Spleen (tissue), 11 donors: ENCODE data around the gene MAST2. TPM values are rescaled to one million over a fixed set of nuclear protein-coding genes. Genes with fewer than 3 reads are reported as not detected.

Source experiments
- DNase-seq: peaks from one replicate; pipeline ENCODE4 v3.0.0-alpha.2; 2020
- H3K27ac ChIP-seq, 8 donors: fragments of 200-600 bp; sonication (generic) in 7 of 8; 1 replicate in 4 of 8; 2 replicates in 4 of 8; pipeline versions ENCODE4 v1.5.0 to v1.8.0; 2016 to 2021; ENCODE audit warnings: inconsistent platforms in 4 of 8, mild to moderate bottlenecking in 4 of 8, moderate library complexity in 1 of 8
- H3K27me3 ChIP-seq, 7 donors: fragments of 200-600 bp; sonication (generic) in 6 of 7; replicated peaks in 1 of 7; 1 replicate in 4 of 7; 2 replicates in 3 of 7; pipeline versions ENCODE4 v1.5.0 to v1.8.0; 2016 to 2021; ENCODE audit warnings: inconsistent platforms in 3 of 7, mild to moderate bottlenecking in 1 of 7
- H3K36me3 ChIP-seq, 6 donors: fragments of 200-600 bp; sonication (generic) in 5 of 6; 1 replicate in 4 of 6; 2 replicates in 2 of 6; pipeline versions ENCODE4 v1.5.0 to v1.8.0; 2016 to 2021; ENCODE audit warnings: inconsistent platforms in 2 of 6
- H3K4me1 ChIP-seq, 6 donors: fragments of 200-600 bp; sonication (generic) in 5 of 6; 1 replicate in 3 of 6; 2 replicates in 3 of 6; pipeline versions ENCODE4 v1.5.0 to v1.8.0; 2016 to 2021; ENCODE audit warnings: inconsistent platforms in 3 of 6
- H3K4me3 ChIP-seq, 8 donors: fragments of 200-600 bp; sonication (generic) in 7 of 8; 1 replicate in 4 of 8; 2 replicates in 4 of 8; pipeline versions ENCODE4 v1.5.0 to v1.8.0; 2016 to 2021; ENCODE audit warnings: inconsistent platforms in 4 of 8, mild to moderate bottlenecking in 4 of 8, moderate library complexity in 2 of 8
- H3K9me3 ChIP-seq, 8 donors: fragments of 200-600 bp; sonication (generic) in 7 of 8; 1 replicate in 4 of 8; 2 replicates in 4 of 8; pipeline versions ENCODE4 v1.5.0 to v1.8.0; 2016 to 2021; ENCODE audit warnings: inconsistent platforms in 4 of 8
- CTCF ChIP-seq, 11 experiments: fragments of 200-600 bp in 7 of 11; fragments of 450-650 bp in 4 of 11; sonication (generic) in 4 of 11; IDR thresholded peaks in 8 of 11; conservative IDR thresholded peaks in 3 of 11; 1 replicate in 7 of 11; 2 replicates in 4 of 11; pipeline versions ENCODE4 v1.4.0 to v1.8.0; 2016 to 2021; ENCODE audit warnings: antibody characterized with exemption in 11 of 11, inconsistent platforms in 4 of 11, mild to moderate bottlenecking in 1 of 11
- POLR2A ChIP-seq, 3 donors: fragments of 450-650 bp; IDR thresholded peaks; one replicate each; pipeline ENCODE4 v1.5.1; 2017; ENCODE audit warnings: antibody characterized with exemption in 3 of 3, mild to moderate bottlenecking in 1 of 3
- POLR2AphosphoS5 ChIP-seq, 3 donors: sonication (generic); formaldehyde crosslinking; IDR thresholded peaks; one replicate each; pipeline ENCODE4 v1.5.1; 2017; ENCODE audit warnings: antibody characterized with exemption in 3 of 3
- WGBS, 5 donors: extraction: QIAGEN DNeasy Blood & Tissue Kit in 3 of 5; methylation state at CpG; one replicate each; pipeline versions ENCODE4 v1.1.5 to v1.1.7; 2013 to 2018; 5-methylcytosine and 5-hydroxymethylcytosine counted together
- intact Hi-C: fragments of 100-400 bp; cut with DNase I; formaldehyde crosslinking; loops from one replicate; pipeline ENCODE4 v1.15.0; 2023; ENCODE audit warnings: low total_unique reads
- polyA plus RNA-seq, 3 donors: library from polyadenylated mRNA; stranded (reverse); fragments of 200-250 nt; gene quantifications; one replicate each; pipeline ENCODE4 v1.2.1, GENCODE V29; 2013
- total RNA-seq, 7 donors: library from RNA; depleted of rRNA in 3 of 7; stranded (reverse); fragments of >200 nt in 3 of 7; fragmentation: NEBNext Ultra II Directional in 4 of 7; extraction: Animal tissue kit (Norgen Biotek cat#: 25700) in 4 of 7; gene quantifications; one replicate each; pipeline versions ENCODE4 v1.1.0 to v1.2.1, GENCODE V29; 2016 to 2021
- donor health status: healthy with polysubstance abuse.
- donor health status: DM: no; HTN: no; CAD: no; lungs with moderate emphysema.
- donor health status: DM: no; HTN: no; CAD: no.
- donor health status: Bipolar disorder and iron deficiency.
- donor health status: healthy.
- donor health status: DM: no; HTN: no; CAD: no.
- donor health status: DM: yes; HTN: yes; CAD: no.

MAST2 gene
- total and polyA plus RNA-seq, 10 donors, result 3.6 to 19.4 (median 12.9) TPM

GRCh38 chr1:45971335-45971734 is 167.9 kb downstream of the MAST2 start:
- intact Hi-C loops, result no loop called here
- DNase-seq, result no peak
- H3K27ac ChIP-seq, result no peak overlapping the region
- peaks cover 0 to 16% (median 3%) of the 10 kb centered on the region in 6 donors for H3K36me3 ChIP-seq
- H3K4me1 ChIP-seq, result no peaks in the 10 kb centered on the region
- no peaks in the 10 kb centered on the region for H3K27me3 ChIP-seq
- no peak for TF ChIP-seq POLR2A (IDR thresholded peaks at IDR 0.05)
- no peak for TF ChIP-seq CTCF (IDR thresholded peaks at IDR 0.05 in 8 of 11, conservative IDR thresholded peaks at IDR 0.05 in 3 of 11)
- H3K4me3 ChIP-seq, result no peak overlapping the region
- no peaks in the 10 kb centered on the region for H3K9me3 ChIP-seq
- 80 to 98% (median 82%) methylated on average over 3 of the region's 3 CpGs for WGBS, 5 donors

DNA sequence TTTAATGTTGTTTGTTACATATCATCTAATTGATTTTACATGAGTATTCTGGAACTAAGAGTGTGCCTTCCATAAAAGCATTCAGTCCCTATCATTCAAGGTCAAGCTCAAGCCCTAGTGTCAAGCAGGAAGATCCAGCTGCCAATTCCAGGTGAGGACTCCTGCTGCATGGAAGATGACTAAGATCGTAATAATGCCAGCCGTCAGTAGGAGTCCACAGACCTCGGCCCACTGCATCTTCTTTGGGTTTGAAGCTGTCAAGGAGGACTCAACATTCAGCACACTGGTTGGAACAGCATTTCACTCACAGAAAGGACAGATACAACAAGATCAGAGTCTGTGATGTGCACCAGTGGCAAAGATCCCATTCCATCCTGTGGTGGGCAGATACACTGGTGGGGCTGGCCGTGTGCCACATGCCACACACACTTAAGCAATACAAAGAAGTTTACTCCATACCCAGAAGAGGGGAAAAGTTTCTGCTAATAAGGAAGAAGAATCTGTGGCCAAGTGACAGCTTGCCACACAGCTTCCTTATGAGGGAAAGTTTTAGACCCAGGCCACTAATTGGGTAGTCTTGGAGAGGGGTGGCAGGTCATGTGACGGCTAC is 168.6 kb downstream of the MAST2 start:
- H3K4me1 ChIP-seq, result no peaks in the 10 kb centered on the region
- DNase-seq, result no peak
- H3K27ac ChIP-seq, result no peak overlapping the region
- peaks cover 0 to 16% (median 3%) of the 10 kb centered on the region in 6 donors for H3K36me3 ChIP-seq
- no peak overlapping the region for H3K4me3 ChIP-seq
- no peaks in the 10 kb centered on the region for H3K9me3 ChIP-seq
- no peaks in the 10 kb centered on the region for H3K27me3 ChIP-seq
- no peak for TF ChIP-seq POLR2AphosphoS5 (IDR thresholded peaks at IDR 0.05)
- no peak for TF ChIP-seq POLR2A (IDR thresholded peaks at IDR 0.05)
- no peak for TF ChIP-seq CTCF (IDR thresholded peaks at IDR 0.05 in 8 of 11, conservative IDR thresholded peaks at IDR 0.05 in 3 of 11)
- WGBS, 5 donors, result 77 to 91% (median 87%) methylated on average over 5 of the region's 5 CpGs
- intact Hi-C loops, result no loop called here

DNA sequence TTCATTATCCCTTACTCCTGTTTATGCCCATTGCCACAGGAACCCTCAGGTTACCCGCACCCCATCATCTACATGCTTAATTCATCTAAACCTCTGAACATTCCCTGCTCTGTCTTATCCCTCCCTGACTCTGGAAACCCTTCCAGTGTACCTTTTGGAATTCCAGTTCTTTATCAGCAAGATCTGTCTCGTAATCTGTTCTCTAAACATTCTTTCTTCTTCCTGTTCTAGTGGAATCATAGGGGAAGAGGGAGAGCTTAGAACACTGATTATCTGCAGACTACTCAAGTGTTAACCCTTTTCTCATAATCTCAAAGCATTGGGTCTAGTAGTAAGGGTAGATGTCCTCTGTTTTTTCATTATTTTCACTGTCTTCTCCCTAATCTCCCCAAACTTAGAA is 169.2 kb downstream of the MAST2 start:
- H3K4me3 ChIP-seq, result no peak overlapping the region
- no peak for TF ChIP-seq CTCF (IDR thresholded peaks at IDR 0.05 in 8 of 11, conservative IDR thresholded peaks at IDR 0.05 in 3 of 11)
- no peak for TF ChIP-seq POLR2AphosphoS5 (IDR thresholded peaks at IDR 0.05)
- TF ChIP-seq POLR2A (IDR thresholded peaks at IDR 0.05), result no peak
- H3K27me3 ChIP-seq, result no peaks in the 10 kb centered on the region
- no peak for DNase-seq
- WGBS, 5 donors, result 87 to 99% (median 90%) methylated on average over 2 of the region's 2 CpGs
- H3K27ac ChIP-seq, result no peak overlapping the region
- H3K4me1 ChIP-seq, result no peaks in the 10 kb centered on the region
- intact Hi-C loops, result no loop called here
- H3K36me3 ChIP-seq, result peaks cover 0 to 16% (median 3%) of the 10 kb centered on the region in 6 donors
- H3K9me3 ChIP-seq, result no peaks in the 10 kb centered on the region

GRCh38 chr1:45973121-45973520 is 169.7 kb downstream of the MAST2 start:
- intact Hi-C loops, result no loop called here
- Histone ChIP-seq H3K9me3 (no peaks in the 10 kb centered on the region), H3K4me1 (no peaks in the 10 kb centered on the region), H3K4me3 (no peak overlapping the region), H3K27me3 (no peaks in the 10 kb centered on the region), H3K27ac (no peak overlapping the region), H3K36me3 (peaks cover 0 to 16% (median 3%) of the 10 kb centered on the region in 6 donors)
- TF ChIP-seq CTCF (IDR thresholded peaks at IDR 0.05 in 8 of 11, conservative IDR thresholded peaks at IDR 0.05 in 3 of 11), result no peak
- 96 to 99% (median 97%) methylated on average over 3 of the region's 3 CpGs for WGBS, 5 donors
- no peak for DNase-seq
